Measurements from ENCODE around the gene NFE2. TPM values are rescaled to one million over a fixed set of nuclear protein-coding genes. Genes with fewer than 3 reads are reported as not detected.
A peak's percentile ranks its signal among the peaks of the same experiment; 100 is the strongest.

The NFE2 gene
- total RNA-seq, 1 experiment from 2014 or later = not detected

DNA sequence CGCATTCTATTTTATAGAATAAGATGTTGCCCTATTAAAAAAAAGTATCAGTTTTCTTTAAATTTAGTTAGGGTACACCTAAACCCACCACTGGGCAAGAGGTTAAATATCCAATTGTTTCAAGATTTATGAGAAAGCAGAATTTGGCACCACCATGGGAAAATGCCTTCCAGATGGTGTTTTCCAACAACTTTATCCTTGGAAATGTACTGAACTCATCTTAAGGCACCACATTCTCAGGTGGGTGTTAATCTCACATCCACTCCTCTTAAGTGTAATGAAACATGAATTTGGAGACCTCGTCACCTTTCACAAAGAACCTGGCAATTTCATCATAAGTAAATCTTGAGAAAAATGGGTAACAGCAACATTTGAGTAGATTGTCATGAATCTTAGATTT, 34.0 kb downstream of the NFE2 start:
- no peak for DNase-seq (ENCODE audit: low read depth)
- in situ Hi-C loops (cut with HindIII; ENCODE audit: low pct_unique_long_range_greater_than_20kb, low sequenced_read_pairs) = no loop called here

DNA sequence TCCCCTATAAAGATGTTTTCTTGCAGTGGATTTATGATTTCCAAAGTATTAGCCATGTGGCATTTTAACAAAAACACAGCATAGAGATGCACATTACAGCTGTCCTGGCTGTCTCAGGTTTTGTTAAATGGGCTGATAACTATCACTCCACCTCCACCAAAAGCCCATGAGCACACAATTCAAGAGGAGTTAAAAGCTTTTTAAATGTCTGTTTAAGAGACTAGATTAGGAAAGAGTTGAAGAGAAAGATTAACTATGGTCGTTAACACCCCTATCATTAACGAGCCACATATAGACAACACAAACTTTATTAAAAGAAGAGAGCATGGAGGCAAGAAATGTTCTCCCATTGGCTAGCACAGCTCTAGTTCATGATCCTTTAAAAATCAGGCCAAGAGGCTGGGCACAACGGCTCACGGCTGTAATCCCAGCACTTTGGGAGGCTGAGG, 35.4 kb downstream of the NFE2 start:
- in situ Hi-C loops (cut with HindIII; ENCODE audit: low pct_unique_long_range_greater_than_20kb, low sequenced_read_pairs) = no loop called here

DNA sequence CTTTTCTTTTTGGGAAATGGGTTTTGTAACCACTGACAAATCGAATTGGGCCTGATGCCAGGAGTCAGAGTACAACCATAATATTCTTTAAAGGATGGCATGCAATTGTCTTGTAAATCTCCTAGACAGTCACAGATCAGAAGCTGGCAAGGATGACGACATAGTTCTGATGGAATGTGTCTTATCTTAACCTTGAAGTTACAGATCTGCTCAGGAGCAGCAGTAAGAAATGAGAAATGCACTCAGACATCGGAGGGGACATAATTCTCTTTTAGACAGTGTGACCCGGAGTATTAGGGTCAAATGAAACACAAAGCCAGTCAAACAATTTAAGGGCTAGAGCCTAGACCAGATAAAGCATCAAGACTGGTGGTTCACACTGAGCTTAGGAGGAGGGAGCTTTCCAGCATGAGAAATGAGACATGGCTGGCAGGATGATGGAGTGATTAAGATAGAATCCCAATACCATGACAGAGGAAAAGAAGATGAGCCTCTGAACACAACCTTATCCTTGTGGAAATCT, 38.4 kb downstream of the NFE2 start:
- in situ Hi-C loops (cut with HindIII; ENCODE audit: low pct_unique_long_range_greater_than_20kb, low sequenced_read_pairs) = no loop called here

More for the DNA sequence above, 35.4 kb downstream of the NFE2 start:
- DNase-seq (ENCODE audit: low read depth) = no peak

DNA sequence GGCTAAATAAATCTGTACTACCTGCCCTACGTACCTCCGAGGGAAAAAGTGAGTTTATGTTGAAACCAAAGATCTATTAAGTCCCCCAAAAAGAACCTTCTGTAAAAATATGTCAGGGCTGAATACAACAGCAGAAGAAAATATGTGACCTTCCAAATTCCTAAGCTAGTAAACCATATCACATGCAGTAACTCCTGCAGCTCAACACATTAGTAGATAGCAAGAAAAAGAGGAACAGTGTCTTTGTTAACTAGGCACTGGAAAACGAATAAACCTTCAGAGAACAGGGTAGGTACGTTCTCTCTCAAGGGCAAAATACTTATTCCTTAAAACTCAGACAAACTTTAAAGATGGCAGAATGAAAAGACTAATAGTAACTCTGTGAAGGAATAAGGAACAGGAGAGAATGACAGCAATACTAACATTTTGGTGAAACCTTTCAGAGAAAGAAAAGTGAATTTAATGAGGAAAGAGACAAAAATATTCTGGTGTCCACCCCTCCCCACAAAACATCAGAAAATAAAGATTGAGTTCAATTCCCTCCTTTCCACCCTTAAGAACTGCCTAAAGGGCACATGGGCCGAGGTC, 38.9 kb downstream of the NFE2 start:
- DNase-seq (ENCODE audit: low read depth) = peak; percentile 41
- in situ Hi-C loops (cut with HindIII; ENCODE audit: low pct_unique_long_range_greater_than_20kb, low sequenced_read_pairs) = no loop called here

More for the DNA sequence above, 38.4 kb downstream of the NFE2 start:
- DNase-seq (ENCODE audit: low read depth) = peak; percentile 89

DNA sequence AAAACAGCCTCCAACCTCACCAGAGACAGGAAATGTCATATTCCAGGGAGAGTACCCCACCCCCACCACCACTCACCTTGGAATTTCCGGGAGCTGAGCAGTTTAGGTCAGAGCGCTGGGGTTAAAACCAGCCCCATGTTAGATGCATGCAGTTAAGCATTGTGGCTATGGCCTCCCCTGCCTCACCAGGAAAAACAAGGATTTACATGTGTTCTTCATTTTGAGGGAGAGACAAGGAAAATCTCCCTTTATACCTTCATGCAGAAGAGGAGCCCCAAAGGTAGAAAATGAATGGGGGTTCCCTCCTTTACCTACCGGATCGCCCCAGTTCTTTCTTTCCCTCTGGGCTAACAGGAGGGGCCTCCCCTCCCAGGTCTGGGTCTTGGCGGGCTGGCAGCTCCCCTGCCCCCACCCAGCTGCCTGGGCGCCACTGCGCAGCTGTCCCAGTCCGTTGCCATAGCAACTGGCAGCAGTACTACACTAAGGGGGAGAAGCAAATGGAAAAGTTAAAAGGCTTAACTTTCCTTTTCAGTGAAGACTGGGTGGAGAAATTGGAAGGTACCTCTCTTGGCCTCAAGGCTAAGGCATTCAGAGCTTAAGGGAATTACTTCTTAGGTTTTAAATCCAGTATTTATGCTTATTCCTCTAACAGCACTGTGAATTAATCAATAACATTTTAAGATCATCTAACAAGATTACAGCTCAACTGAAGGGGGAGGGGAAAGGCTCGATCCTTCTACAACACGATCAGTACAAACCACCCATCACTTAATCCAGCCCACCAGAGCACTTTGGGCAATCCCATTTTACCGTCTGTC, 41.4 kb downstream of the NFE2 start:
- in situ Hi-C loops (cut with HindIII; ENCODE audit: low pct_unique_long_range_greater_than_20kb, low sequenced_read_pairs) = no loop called here
- DNase-seq (ENCODE audit: low read depth) = peak; percentile 96

DNA sequence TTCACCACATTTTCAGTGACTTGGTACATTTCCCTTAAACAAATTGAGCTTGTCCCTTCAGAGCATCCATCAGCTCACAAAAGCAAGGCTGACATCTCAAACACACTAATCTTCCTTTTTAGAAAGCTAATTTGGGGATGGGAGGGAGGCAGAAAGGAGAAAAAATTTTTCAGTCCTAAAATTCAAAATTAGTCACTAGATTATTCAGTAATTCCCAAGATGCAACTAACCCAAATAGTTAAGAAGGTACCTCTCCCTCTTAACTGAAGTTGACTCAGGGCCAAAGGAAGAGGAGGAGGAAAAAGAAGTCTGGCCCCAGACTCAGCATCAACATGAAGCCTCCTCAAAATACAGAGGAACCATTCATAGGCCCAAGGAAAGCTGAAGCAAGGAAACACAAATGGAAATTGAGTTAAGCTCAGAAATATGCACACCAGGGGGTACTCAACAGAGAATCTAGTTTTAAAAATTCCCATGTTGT, 42.6 kb downstream of the NFE2 start:
- DNase-seq (ENCODE audit: low read depth) = no peak
- in situ Hi-C loops (cut with HindIII; ENCODE audit: low pct_unique_long_range_greater_than_20kb, low sequenced_read_pairs) = no loop called here

- no peak for DNase-seq (ENCODE audit: low read depth)
- in situ Hi-C loops (cut with HindIII; ENCODE audit: low pct_unique_long_range_greater_than_20kb, low sequenced_read_pairs) = no loop called here
These were observed 43.5 kb downstream of the NFE2 start for GRCh38 chr12:54257332-54257731.

DNA sequence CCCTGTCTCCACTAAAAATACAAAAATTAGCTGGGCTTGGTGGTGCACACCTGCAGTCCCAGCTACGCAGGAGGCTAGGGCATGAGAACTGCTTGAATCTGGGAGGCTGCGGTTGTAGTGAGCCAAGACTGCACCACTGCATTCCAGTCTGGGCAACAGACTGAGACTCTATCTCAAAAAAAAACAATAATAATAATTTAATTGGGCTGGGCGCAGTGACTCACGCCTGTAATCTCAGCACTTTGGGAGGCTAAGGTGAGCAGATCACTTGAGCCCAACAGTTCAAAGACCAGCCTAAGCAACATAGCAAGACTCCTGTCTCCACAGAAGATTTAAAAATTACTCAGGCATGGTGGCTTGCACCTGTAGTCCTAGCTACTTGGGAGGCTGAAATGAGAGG, 47.6 kb downstream of the NFE2 start:
- in situ Hi-C loops (cut with HindIII; ENCODE audit: low pct_unique_long_range_greater_than_20kb, low sequenced_read_pairs) = no loop called here
- DNase-seq (ENCODE audit: low read depth) = no peak

DNA sequence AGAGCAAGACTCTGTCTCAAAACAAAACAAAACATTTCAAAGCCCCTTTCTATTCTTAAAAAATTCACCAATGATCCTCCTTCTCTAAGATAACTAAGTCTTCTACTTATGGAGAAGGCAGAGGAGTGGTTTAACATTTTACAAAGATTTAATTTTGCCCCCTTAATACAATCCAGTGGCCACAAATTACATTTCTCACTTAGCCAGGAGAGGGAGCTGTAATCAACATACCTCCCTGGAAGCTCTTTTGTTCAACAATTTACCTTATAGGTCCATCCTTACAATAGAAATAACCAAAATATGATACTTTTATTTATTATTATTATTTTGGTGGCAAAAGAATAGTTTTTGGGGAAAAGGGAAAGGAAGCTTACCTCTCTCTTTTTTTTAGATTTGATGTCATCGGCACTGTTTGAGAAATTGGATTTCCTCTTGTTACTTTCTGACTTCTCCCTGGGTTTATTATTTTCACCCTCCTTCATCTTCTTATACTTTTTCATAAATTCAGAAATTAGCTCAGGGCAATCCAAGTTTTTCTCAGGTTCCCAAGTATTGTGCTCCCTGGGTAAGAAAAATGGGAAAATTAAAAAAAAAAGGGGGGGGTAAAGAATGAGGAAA, 49.0 kb downstream of the NFE2 start:
- peak; percentile 53 for DNase-seq (ENCODE audit: low read depth)
- in situ Hi-C loops (cut with HindIII; ENCODE audit: low pct_unique_long_range_greater_than_20kb, low sequenced_read_pairs) = no loop called here

DNA sequence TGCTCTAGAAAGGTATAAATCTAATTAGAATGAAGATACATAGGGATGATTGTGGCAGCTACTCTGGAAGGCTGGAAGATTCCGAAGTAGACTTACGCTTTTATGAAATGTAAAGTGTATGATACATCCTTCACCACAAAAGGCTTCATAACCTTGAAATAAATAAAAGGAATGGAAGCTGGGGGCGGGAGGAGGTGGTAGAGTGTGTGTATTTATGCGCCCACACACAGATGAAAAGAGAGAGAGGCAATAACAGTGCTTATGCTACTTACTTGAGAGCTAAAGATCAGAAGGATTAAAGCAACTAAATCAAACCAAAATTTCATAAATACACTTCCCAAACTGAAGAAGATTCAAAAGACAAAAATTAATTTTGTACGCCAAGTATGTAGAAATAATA, 51.3 kb downstream of the NFE2 start:
- no peak for DNase-seq (ENCODE audit: low read depth)
- in situ Hi-C loops (cut with HindIII; ENCODE audit: low pct_unique_long_range_greater_than_20kb, low sequenced_read_pairs) = no loop called here

DNA sequence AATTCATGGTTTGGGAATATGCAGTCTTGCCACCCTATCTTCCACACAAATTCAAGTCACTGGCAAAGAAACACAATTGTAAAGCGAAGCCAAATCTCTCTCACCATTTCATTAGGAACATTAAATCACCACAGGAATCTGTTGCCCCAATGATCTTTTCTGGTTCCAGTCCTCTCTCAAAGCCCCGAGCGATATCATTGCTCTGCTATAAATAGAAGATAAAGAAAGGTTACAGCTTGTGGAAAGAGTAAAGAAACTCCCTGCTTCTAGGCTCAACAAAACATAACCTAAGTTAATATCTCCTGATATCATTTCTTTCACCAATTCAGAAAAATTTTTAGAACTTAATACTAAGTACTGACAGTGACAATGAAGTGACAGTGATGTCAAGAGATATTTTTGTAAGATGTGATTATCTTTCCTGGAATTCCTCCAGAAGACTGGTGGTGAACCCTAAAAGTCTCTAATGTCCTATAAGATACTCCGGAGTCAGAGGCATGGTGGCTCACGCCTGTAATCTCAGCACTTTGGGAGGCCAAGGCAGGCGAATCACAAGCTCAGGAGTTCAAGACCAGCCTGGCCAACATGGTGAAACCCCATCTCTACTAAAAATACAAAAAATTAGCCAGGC, 54.7 kb downstream of the NFE2 start:
- in situ Hi-C loops (cut with HindIII; ENCODE audit: low pct_unique_long_range_greater_than_20kb, low sequenced_read_pairs) = no loop called here
- no peak for DNase-seq (ENCODE audit: low read depth)

Other genes with a start within 250 kb of the NFE2 start
- gene HOXC4, start 247.2 kb downstream of the NFE2 start, total RNA-seq (2014; rRNA removed; shearing (Covaris generic); ENCODE audit: low replicate concordance) = 0.61 and 1.0 TPM in 2 replicates
- gene SMUG1, start 112.0 kb downstream of the NFE2 start, total RNA-seq (2014; rRNA removed; shearing (Covaris generic); ENCODE audit: low replicate concordance) = 40.5 and 85.2 TPM in 2 replicates
- 40.4 and 44.3 TPM in 2 replicates for gene CBX5, start 20.9 kb downstream of the NFE2 start, total RNA-seq (2014; rRNA removed; shearing (Covaris generic); ENCODE audit: low replicate concordance)
- gene HNRNPA1, start 20.3 kb downstream of the NFE2 start, total RNA-seq (2014; rRNA removed; shearing (Covaris generic); ENCODE audit: low replicate concordance) = 111 and 112 TPM in 2 replicates
- 366 and 493 TPM in 2 replicates for gene COPZ1, start 24.1 kb upstream of the NFE2 start, total RNA-seq (2014; rRNA removed; shearing (Covaris generic); ENCODE audit: low replicate concordance)
- gene GPR84, start 63.5 kb upstream of the NFE2 start, total RNA-seq (2014; rRNA removed; shearing (Covaris generic); ENCODE audit: low replicate concordance) = not detected in 2 replicates
- gene ZNF385A, start 83.7 kb upstream of the NFE2 start, total RNA-seq (2014; rRNA removed; shearing (Covaris generic); ENCODE audit: low replicate concordance) = 1.7 and 1.8 TPM in 2 replicates
- 35.8 and 44.7 TPM in 2 replicates for gene ITGA5, start 118.3 kb upstream of the NFE2 start, total RNA-seq (2014; rRNA removed; shearing (Covaris generic); ENCODE audit: low replicate concordance)
- not detected in 2 replicates for gene GTSF1, start 172.6 kb upstream of the NFE2 start, total RNA-seq (2014; rRNA removed; shearing (Covaris generic); ENCODE audit: low replicate concordance)
- not detected in 2 replicates for gene NCKAP1L, start 196.7 kb upstream of the NFE2 start, total RNA-seq (2014; rRNA removed; shearing (Covaris generic); ENCODE audit: low replicate concordance)
- 0.64 TPM in 1 of 2 replicates, not detected in the other for gene PDE1B, start 248.6 kb upstream of the NFE2 start, total RNA-seq (2014; rRNA removed; shearing (Covaris generic); ENCODE audit: low replicate concordance)

Data from Caki2 (cell line).